GM21717 (cell line): Measurements from ENCODE around the gene SUGP1.
"Not testable (repeated sequence)": the region's sequence is repeated elsewhere in the genome, so short reads cannot be mapped to it uniquely, and the experiment has no call there.

ENCODE experiments used
- ATAC-seq: cut with Tn5 transposase; IDR thresholded peaks from one replicate; pipeline ENCODE4 v1.9.1; 2021; ENCODE audit warnings: mild to moderate bottlenecking, moderate library complexity; ENCODE audit not compliant: unreplicated experiment

SUGP1 gene

GRCh38 chr19:19320361-19321140 is at the start of gene SUGP1, which contains the start of gene MAU2:
SUGP1 (minus strand) TSS chr19:19320509; CDS start chr19:19320496, 13 bp downstream.
MAU2 (plus strand) TSS chr19:19320829; CDS start chr19:19320860, 31 bp downstream.
- ATAC-seq, result peak; percentile 81

GRCh38 chr19:19368087-19368486 is 47.8 kb upstream of the SUGP1 start:
- ATAC-seq, result no peak

GRCh38 chr19:19366434-19367396 is 46.4 kb upstream of the SUGP1 start:
- ATAC-seq, result no peak

GRCh38 chr19:19362075-19362474 is 41.8 kb upstream of the SUGP1 start:
- ATAC-seq, result no peak

GRCh38 chr19:19361075-19361594 is 40.8 kb upstream of the SUGP1 start:
- ATAC-seq, result peak; percentile 59

- no peak for ATAC-seq
These were observed 36.7 kb upstream of the SUGP1 start for GRCh38 chr19:19356901-19357566.

- ATAC-seq, result no peak
These were observed 36.2 kb upstream of the SUGP1 start for GRCh38 chr19:19356500-19356899.

- no peak for ATAC-seq
These were observed 35.4 kb upstream of the SUGP1 start for GRCh38 chr19:19355606-19356139.

- ATAC-seq, result no peak
These were observed 34.6 kb upstream of the SUGP1 start for GRCh38 chr19:19354932-19355331.

GRCh38 chr19:19354007-19354406 is 33.7 kb upstream of the SUGP1 start:
- no peak for ATAC-seq

- ATAC-seq, result no peak
These were observed 32.5 kb upstream of the SUGP1 start for GRCh38 chr19:19352823-19353222.

- not testable (repeated sequence) for ATAC-seq
These were observed 30.4 kb upstream of the SUGP1 start for GRCh38 chr19:19350756-19351155.

- no peak for ATAC-seq
These were observed 29.1 kb upstream of the SUGP1 start for GRCh38 chr19:19349365-19349764.

GRCh38 chr19:19348266-19348665 is 28.0 kb upstream of the SUGP1 start:
- no peak for ATAC-seq

GRCh38 chr19:19347401-19348110 is 27.2 kb upstream of the SUGP1 start:
- no peak for ATAC-seq

- no peak for ATAC-seq
These were observed 25.7 kb upstream of the SUGP1 start for GRCh38 chr19:19345970-19346369.

- no peak for ATAC-seq
These were observed 24.9 kb upstream of the SUGP1 start for GRCh38 chr19:19345232-19345631.

GRCh38 chr19:19343762-19344161 is 23.5 kb upstream of the SUGP1 start:
- no peak for ATAC-seq

GRCh38 chr19:19343016-19343362 is 22.7 kb upstream of the SUGP1 start:
- no peak for ATAC-seq
